ENCODE data around the gene CTIF.

Gene CTIF

GRCh38 chr18:48721312-48721711, 182.5 kb downstream of the CTIF start:
- no peak for DNase-seq (ENCODE audit: low read depth in 1 of 2, low spot score in 1 of 2)

GRCh38 chr18:48723016-48723415, 184.2 kb downstream of the CTIF start:
- no peak for DNase-seq (ENCODE audit: low read depth in 1 of 2, low spot score in 1 of 2)

GRCh38 chr18:48723837-48724236, 185.0 kb downstream of the CTIF start:
- no peak for DNase-seq (ENCODE audit: low read depth in 1 of 2, low spot score in 1 of 2)

- DNase-seq (ENCODE audit: low read depth in 1 of 2, low spot score in 1 of 2): no peak
These were observed 185.6 kb downstream of the CTIF start for GRCh38 chr18:48724442-48724841.

- no peak for DNase-seq (ENCODE audit: low read depth in 1 of 2, low spot score in 1 of 2)
These were observed 186.1 kb downstream of the CTIF start for GRCh38 chr18:48724939-48725338.

- DNase-seq (ENCODE audit: low read depth in 1 of 2, low spot score in 1 of 2): no peak
These were observed 186.7 kb downstream of the CTIF start for GRCh38 chr18:48725562-48725961.

GRCh38 chr18:48727681-48728080, 188.8 kb downstream of the CTIF start:
- DNase-seq (ENCODE audit: low read depth in 1 of 2, low spot score in 1 of 2): no peak

- no peak for DNase-seq (ENCODE audit: low read depth in 1 of 2, low spot score in 1 of 2)
These were observed 189.5 kb downstream of the CTIF start for GRCh38 chr18:48728204-48728833.

- DNase-seq (ENCODE audit: low read depth in 1 of 2, low spot score in 1 of 2): no peak
These were observed 190.6 kb downstream of the CTIF start for GRCh38 chr18:48729404-48729803.

GRCh38 chr18:48730010-48730409, 191.2 kb downstream of the CTIF start:
- DNase-seq (ENCODE audit: low read depth in 1 of 2, low spot score in 1 of 2): no peak

- no peak for DNase-seq (ENCODE audit: low read depth in 1 of 2, low spot score in 1 of 2)
These were observed 194.1 kb downstream of the CTIF start for GRCh38 chr18:48732767-48733424.

- no peak for DNase-seq (ENCODE audit: low read depth in 1 of 2, low spot score in 1 of 2)
These were observed 194.9 kb downstream of the CTIF start for GRCh38 chr18:48733643-48734253.

GRCh38 chr18:48734460-48734859, 195.6 kb downstream of the CTIF start:
- no peak for DNase-seq (ENCODE audit: low read depth in 1 of 2, low spot score in 1 of 2)

GRCh38 chr18:48735080-48735676, 196.3 kb downstream of the CTIF start:
- no peak for DNase-seq (ENCODE audit: low read depth in 1 of 2, low spot score in 1 of 2)

- no peak for DNase-seq (ENCODE audit: low read depth in 1 of 2, low spot score in 1 of 2)
These were observed 196.9 kb downstream of the CTIF start for GRCh38 chr18:48735681-48736255.

- no peak for DNase-seq (ENCODE audit: low read depth in 1 of 2, low spot score in 1 of 2)
These were observed 197.8 kb downstream of the CTIF start for GRCh38 chr18:48736321-48737260.

- DNase-seq (ENCODE audit: low read depth in 1 of 2, low spot score in 1 of 2): no peak
These were observed 200.6 kb downstream of the CTIF start for GRCh38 chr18:48739266-48740067.

GRCh38 chr18:48740068-48740440, 201.2 kb downstream of the CTIF start:
- no peak for DNase-seq (ENCODE audit: low read depth in 1 of 2, low spot score in 1 of 2)

GRCh38 chr18:48740851-48741485, 202.1 kb downstream of the CTIF start:
- DNase-seq (ENCODE audit: low read depth in 1 of 2, low spot score in 1 of 2): no peak

GRCh38 chr18:48741866-48742265, 203.0 kb downstream of the CTIF start:
- no peak for DNase-seq (ENCODE audit: low read depth in 1 of 2, low spot score in 1 of 2)
